Panc1 (cell line): ENCODE data around the gene ENTREP3. TPM values are rescaled to one million over a fixed set of nuclear protein-coding genes. Genes with fewer than 3 reads are reported as not detected.

ENCODE experiments used
- ATAC-seq: fragments of 200-7000 bp; cut with Tn5 transposase; 2 replicates; pipeline ENCODE4 v1.9.1; 2020; ENCODE audit warnings: mild to moderate bottlenecking, moderate library complexity
- BruUV-seq: library from RNA; stranded (reverse); fragments of 400-500 nt; replicated peaks from 2 replicates; lab custom pipeline; 2021; lab: Mats Ljungman, UMichigan
- CTCF ChIA-PET: fragments of 300-600 bp; sonication (Branson Sonifier 250); formaldehyde crosslinking; loops from one replicate; lab custom pipeline; 2022; ENCODE audit warnings: antibody characterized with exemption; lab: Charles Lee
- POLR2A ChIA-PET: fragments of 300-600 bp; sonication (Branson Sonifier 250); formaldehyde crosslinking; loops from one replicate; lab custom pipeline; 2022; ENCODE audit warnings: antibody characterized with exemption; lab: Charles Lee
- DNase-seq: peaks from one replicate; pipeline ENCODE4 v3.0.0-alpha.2; 2010; ENCODE audit warnings: low read depth, low spot score
- H3K27ac ChIP-seq: 2 replicates; pipeline ENCODE4 v1.5.1; 2011; ENCODE audit warnings: mild to moderate bottlenecking, low read length, inconsistent platforms
- H3K27me3 ChIP-seq: fragments of 200-500 bp; sonication (Bioruptor generic); 2 replicates; pipeline ENCODE4 v1.6.0; 2014; ENCODE audit warnings: low read length, inconsistent platforms; ENCODE audit not compliant: control insufficient read depth, insufficient read depth
- H3K36me3 ChIP-seq: fragments of 200-500 bp; sonication (Bioruptor generic); 2 replicates; pipeline ENCODE4 v1.5.1; 2014; ENCODE audit warnings: inconsistent platforms, mild to moderate bottlenecking, low read length, moderate library complexity; ENCODE audit not compliant: control insufficient read depth, insufficient read depth
- H3K4me1 ChIP-seq: 2 replicates; pipeline ENCODE4 v1.5.1; 2011; ENCODE audit warnings: inconsistent platforms, mild to moderate bottlenecking, low read length, moderate library complexity; ENCODE audit not compliant: control insufficient read depth, insufficient read depth
- H3K4me3 ChIP-seq, 2 experiments: 2 replicates each; pipeline ENCODE4 v1.5.1; 2011 to 2012; ENCODE audit warnings: low read depth in 2 of 2, low read length in 2 of 2, mild to moderate bottlenecking in 2 of 2, inconsistent platforms in 1 of 2, moderate library complexity in 1 of 2
- H3K9me3 ChIP-seq: fragments of 200-500 bp; sonication (Bioruptor generic); 2 replicates; pipeline ENCODE4 v1.5.1; 2014; ENCODE audit warnings: low read depth, mild to moderate bottlenecking, inconsistent platforms, low read length, moderate library complexity; ENCODE audit not compliant: control insufficient read depth, insufficient read depth
- POLR2AphosphoS5 ChIP-seq: IDR thresholded peaks from 2 replicates; pipeline ENCODE4 v1.6.1; 2012; ENCODE audit warnings: mild to moderate bottlenecking, low read depth, low read length, moderate library complexity
- SIN3A ChIP-seq: IDR thresholded peaks from 2 replicates; pipeline ENCODE4 v1.6.1; 2012; ENCODE audit warnings: low read depth, mild to moderate bottlenecking, low read length, moderate library complexity, borderline replicate concordance; ENCODE audit not compliant: insufficient read depth
- TCF7L2 ChIP-seq: IDR thresholded peaks from 2 replicates; pipeline ENCODE4 v1.6.1; 2011; ENCODE audit warnings: mild to moderate bottlenecking, low read depth, low read length, inconsistent platforms
- in situ Hi-C: cut with HindIII; loops from 2 replicates; pipeline ENCODE4 v1.10.0; 2016; ENCODE audit warnings: low sequenced_read_pairs, low pct_unique_long_range_greater_than_20kb
- intact Hi-C: fragments of 100-400 bp; cut with micrococcal nuclease; formaldehyde crosslinking; loops from one replicate; pipeline ENCODE4 v1.10.0; 2022; ENCODE audit not compliant: unreplicated experiment
- total RNA-seq: library from RNA; stranded (reverse); gene quantifications from one replicate; pipeline ENCODE4 v1.2.1, GENCODE V29; 2021; ENCODE audit not compliant: unreplicated experiment
- TF ChIP-seq, protein P1 (sequence below), 2 experiments: IDR thresholded peaks; 2 replicates each; pipeline ENCODE4 v1.6.1; 2011 to 2012; ENCODE audit warnings: low read depth in 2 of 2, control low read depth in 1 of 2, low read length in 1 of 2, mild to moderate bottlenecking in 1 of 2, moderate library complexity in 1 of 2; ENCODE audit not compliant: insufficient read depth in 1 of 2
- TF ChIP-seq, protein P2 (sequence below): fragments of 450-650 bp; IDR thresholded peaks from 2 replicates; pipeline ENCODE4 v1.5.1; 2017; ENCODE audit warnings: mild to moderate bottlenecking

Gene ENTREP3
- total RNA-seq, 1 experiment from 2014 or later, result 94.7 TPM

DNA sequence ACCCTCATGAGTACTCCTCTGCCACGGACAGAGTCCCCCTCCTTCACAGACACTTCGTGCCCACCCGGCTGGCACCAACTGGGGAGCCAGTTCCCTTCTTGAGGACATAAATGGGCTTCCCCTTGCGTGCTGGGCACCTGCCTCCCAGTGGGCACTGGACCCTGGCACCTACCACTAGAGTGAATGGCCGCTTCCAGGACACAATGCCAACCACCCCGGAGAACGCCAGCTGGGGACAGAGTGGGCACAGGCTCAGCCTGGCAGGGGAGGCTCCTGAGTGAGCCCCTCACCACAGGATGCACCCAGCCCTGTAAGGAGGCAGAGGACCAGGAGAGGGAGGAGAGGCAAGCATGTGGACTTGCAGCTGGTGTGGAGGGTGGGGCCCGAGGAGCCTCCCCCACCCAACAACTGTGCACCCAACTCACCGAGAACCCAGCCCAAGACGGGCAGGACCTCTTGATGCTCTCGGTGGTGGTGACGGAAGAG, 1.0 kb downstream of the ENTREP3 start:
- TF ChIP-seq, protein P1, sequence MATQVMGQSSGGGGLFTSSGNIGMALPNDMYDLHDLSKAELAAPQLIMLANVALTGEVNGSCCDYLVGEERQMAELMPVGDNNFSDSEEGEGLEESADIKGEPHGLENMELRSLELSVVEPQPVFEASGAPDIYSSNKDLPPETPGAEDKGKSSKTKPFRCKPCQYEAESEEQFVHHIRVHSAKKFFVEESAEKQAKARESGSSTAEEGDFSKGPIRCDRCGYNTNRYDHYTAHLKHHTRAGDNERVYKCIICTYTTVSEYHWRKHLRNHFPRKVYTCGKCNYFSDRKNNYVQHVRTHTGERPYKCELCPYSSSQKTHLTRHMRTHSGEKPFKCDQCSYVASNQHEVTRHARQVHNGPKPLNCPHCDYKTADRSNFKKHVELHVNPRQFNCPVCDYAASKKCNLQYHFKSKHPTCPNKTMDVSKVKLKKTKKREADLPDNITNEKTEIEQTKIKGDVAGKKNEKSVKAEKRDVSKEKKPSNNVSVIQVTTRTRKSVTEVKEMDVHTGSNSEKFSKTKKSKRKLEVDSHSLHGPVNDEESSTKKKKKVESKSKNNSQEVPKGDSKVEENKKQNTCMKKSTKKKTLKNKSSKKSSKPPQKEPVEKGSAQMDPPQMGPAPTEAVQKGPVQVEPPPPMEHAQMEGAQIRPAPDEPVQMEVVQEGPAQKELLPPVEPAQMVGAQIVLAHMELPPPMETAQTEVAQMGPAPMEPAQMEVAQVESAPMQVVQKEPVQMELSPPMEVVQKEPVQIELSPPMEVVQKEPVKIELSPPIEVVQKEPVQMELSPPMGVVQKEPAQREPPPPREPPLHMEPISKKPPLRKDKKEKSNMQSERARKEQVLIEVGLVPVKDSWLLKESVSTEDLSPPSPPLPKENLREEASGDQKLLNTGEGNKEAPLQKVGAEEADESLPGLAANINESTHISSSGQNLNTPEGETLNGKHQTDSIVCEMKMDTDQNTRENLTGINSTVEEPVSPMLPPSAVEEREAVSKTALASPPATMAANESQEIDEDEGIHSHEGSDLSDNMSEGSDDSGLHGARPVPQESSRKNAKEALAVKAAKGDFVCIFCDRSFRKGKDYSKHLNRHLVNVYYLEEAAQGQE (IDR thresholded peaks at IDR 0.05; ENCODE audit: insufficient read depth in 1 of 2, low read depth in 2 of 2, low read length in 1 of 2), result no peak
- TF ChIP-seq TCF7L2, result no peak
- TF ChIP-seq, protein P2, sequence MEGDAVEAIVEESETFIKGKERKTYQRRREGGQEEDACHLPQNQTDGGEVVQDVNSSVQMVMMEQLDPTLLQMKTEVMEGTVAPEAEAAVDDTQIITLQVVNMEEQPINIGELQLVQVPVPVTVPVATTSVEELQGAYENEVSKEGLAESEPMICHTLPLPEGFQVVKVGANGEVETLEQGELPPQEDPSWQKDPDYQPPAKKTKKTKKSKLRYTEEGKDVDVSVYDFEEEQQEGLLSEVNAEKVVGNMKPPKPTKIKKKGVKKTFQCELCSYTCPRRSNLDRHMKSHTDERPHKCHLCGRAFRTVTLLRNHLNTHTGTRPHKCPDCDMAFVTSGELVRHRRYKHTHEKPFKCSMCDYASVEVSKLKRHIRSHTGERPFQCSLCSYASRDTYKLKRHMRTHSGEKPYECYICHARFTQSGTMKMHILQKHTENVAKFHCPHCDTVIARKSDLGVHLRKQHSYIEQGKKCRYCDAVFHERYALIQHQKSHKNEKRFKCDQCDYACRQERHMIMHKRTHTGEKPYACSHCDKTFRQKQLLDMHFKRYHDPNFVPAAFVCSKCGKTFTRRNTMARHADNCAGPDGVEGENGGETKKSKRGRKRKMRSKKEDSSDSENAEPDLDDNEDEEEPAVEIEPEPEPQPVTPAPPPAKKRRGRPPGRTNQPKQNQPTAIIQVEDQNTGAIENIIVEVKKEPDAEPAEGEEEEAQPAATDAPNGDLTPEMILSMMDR, result no peak
- CTCF ChIA-PET, result no interaction called here
- in situ Hi-C loops (no loop called here), intact Hi-C loops (no loop called here)
- no peak for DNase-seq
- Histone ChIP-seq H3K9me3 (no peaks in the 10 kb centered on the region), H3K27ac (peak overlapping the region; percentile 87), H3K4me1 (peaks cover 8% of the 10 kb centered on the region), H3K27me3 (no peaks in the 10 kb centered on the region), H3K36me3 (peaks cover 5% of the 10 kb centered on the region), H3K4me3 (peak overlapping the region; percentile 72 to 77)
- ATAC-seq, result no peak; the same call in 1 of the 2 replicates
- no TSS peak for BruUV-seq
- POLR2A ChIA-PET, result no interaction called here

DNA sequence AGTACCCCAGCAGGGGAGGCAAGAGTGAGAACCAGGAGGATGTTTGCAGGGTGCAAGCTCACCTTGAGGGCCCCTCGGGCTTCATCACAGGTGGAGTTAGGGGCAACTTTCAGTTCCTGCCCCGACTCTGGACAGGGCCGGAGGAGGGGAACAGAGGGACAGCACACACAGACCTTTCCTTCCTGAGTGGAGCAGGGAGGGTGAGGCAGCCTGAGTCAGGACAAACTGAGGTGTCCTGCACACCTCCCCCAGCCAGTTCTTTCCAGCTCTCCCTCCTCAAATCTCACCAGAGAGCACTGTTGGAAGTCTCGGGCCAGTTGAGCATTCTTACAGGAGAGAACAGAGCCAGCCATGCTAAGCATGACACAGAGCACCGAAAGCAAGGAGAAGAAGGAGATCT, 1.5 kb downstream of the ENTREP3 start:
- ChIA-PET CTCF (interaction anchor here (1.1 kb wide), 1 partner anchor 9 kb away, joined by 3 read pairs; no protein-coding TSS in a partner anchor), POLR2A (interaction anchor here (0.5 kb wide), 1 partner anchor 27 kb away, joined by 5 read pairs; no protein-coding TSS in a partner anchor)
- H3K27ac ChIP-seq, result peak overlapping the region; percentile 87
- TF ChIP-seq POLR2AphosphoS5 (no peak), SIN3A (no peak), TCF7L2 (no peak)
- TF ChIP-seq, protein P1 (IDR thresholded peaks at IDR 0.05; ENCODE audit: insufficient read depth in 1 of 2, low read depth in 2 of 2, low read length in 1 of 2), result no peak
- TF ChIP-seq, protein P2, result no peak
- H3K36me3 ChIP-seq, result peaks cover 5% of the 10 kb centered on the region
- in situ Hi-C loops (no loop called here), intact Hi-C loops (no loop called here)
- DNase-seq (no peak), ATAC-seq (no peak)
- peak overlapping the region; percentile 72 to 77 for H3K4me3 ChIP-seq
- no TSS peak for BruUV-seq
- H3K9me3 ChIP-seq, result no peaks in the 10 kb centered on the region
- H3K4me1 ChIP-seq, result peaks cover 8% of the 10 kb centered on the region
- H3K27me3 ChIP-seq, result no peaks in the 10 kb centered on the region
